Prostate gland (tissue), 2 donors: ENCODE data around the gene WRNIP1. TPM values are rescaled to one million over a fixed set of nuclear protein-coding genes. Genes with fewer than 3 reads are reported as not detected.

ENCODE experiments used
- DNase-seq: peaks from one replicate; pipeline ENCODE4 v3.0.0-alpha.2; 2019; ENCODE audit warnings: low spot score
- H3K27ac ChIP-seq, 2 donors: fragments of 200-600 bp; sonication (generic); 2 replicates each; pipeline ENCODE4 v1.5.1; 2017 to 2019
- H3K27me3 ChIP-seq: fragments of 200-600 bp; sonication (generic); replicated peaks from 2 replicates; pipeline ENCODE4 v1.5.1; 2019; ENCODE audit not compliant: insufficient read depth
- H3K36me3 ChIP-seq, 2 donors: fragments of 200-600 bp; sonication (generic); 1 replicate in 1 of 2; 2 replicates in 1 of 2; pipeline versions ENCODE4 v1.5.1 to v1.8.1; 2017 to 2019
- H3K4me1 ChIP-seq: fragments of 200-600 bp; sonication (generic); replicated peaks from 2 replicates; pipeline ENCODE4 v1.5.1; 2019
- H3K4me3 ChIP-seq, 2 donors: fragments of 200-600 bp; sonication (generic); 2 replicates each; pipeline ENCODE4 v1.5.1; 2017 to 2019
- H3K9me3 ChIP-seq: fragments of 200-600 bp; sonication (generic); 2 replicates; pipeline ENCODE4 v1.5.1; 2017
- POLR2A ChIP-seq: fragments of 450-650 bp; IDR thresholded peaks from one replicate; pipeline ENCODE4 v1.6.1; 2016; ENCODE audit warnings: antibody characterized with exemption, mild to moderate bottlenecking
- POLR2AphosphoS5 ChIP-seq: sonication (generic); formaldehyde crosslinking; IDR thresholded peaks from one replicate; pipeline ENCODE4 v1.6.1; 2017; ENCODE audit warnings: antibody characterized with exemption
- WGBS: methylation state at CpG from one replicate; pipeline ENCODE4 v1.1.5; 2018; 5-methylcytosine and 5-hydroxymethylcytosine counted together
- intact Hi-C: fragments of 100-400 bp; cut with DNase I; formaldehyde crosslinking; loops from one replicate; pipeline ENCODE4 v1.14.2; 2022
- total RNA-seq, 2 donors: library from RNA; depleted of rRNA; stranded (reverse); fragments of >200 nt; gene quantifications; one replicate each; pipeline ENCODE4 v1.1.0, GENCODE V29; 2016
- TF ChIP-seq, protein P1 (sequence below), 4 experiments: fragments of 200-600 bp in 2 of 4; fragments of 450-650 bp in 2 of 4; sonication (generic) in 2 of 4; IDR thresholded peaks; 1 replicate in 3 of 4; 2 replicates in 1 of 4; pipeline ENCODE4 v1.5.1; 2016 to 2019; ENCODE audit warnings: antibody characterized with exemption in 4 of 4, mild to moderate bottlenecking in 2 of 4, moderate library complexity in 2 of 4

The WRNIP1 gene
- total RNA-seq, 2 donors from 2014 or later = 89.6 to 90.0 TPM

DNA sequence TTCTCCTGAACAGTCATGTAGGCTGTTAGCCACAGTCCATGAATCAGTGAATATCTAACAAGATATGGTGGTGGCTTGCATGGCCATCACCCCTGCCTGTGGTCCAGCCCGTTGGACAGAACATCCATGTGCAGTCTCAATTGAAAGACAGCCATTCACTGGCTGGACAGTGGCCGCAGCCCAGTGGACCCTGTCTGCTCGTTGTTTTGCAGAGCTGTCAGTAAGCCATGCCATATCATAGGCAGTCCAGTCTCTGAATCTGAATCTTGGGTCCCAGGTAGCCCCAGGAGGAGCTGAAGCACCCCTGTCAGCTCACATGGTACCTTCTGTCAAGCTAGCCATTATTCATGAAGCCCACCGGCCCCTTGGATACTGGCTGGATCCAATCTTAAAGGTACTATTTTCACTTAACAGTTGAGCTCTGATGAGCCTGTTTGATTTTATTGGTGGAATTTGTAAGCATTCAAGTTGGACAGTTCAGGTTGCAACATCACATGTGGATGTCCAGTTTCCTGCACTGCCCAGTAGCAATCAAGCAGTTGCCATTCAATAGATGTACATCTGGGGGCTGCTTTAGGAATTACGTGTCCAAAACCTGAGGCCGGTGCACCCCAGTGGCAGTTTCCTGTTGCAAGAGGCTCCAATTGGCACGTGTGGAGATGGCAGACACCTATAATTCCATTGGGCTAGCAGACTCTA, 38.7 kb downstream of the WRNIP1 start:
- no peaks in the 10 kb centered on the region for H3K9me3 ChIP-seq
- 71% methylated on average over 7 of the region's 7 CpGs for WGBS
- H3K27ac ChIP-seq = no peak overlapping the region
- H3K4me3 ChIP-seq = no peak overlapping the region
- no peaks in the 10 kb centered on the region for H3K36me3 ChIP-seq
- intact Hi-C loops = no loop called here
- H3K27me3 ChIP-seq = no peaks in the 10 kb centered on the region
- H3K4me1 ChIP-seq = no peaks in the 10 kb centered on the region
- DNase-seq = no peak
- TF ChIP-seq POLR2A = no peak
- TF ChIP-seq POLR2AphosphoS5 = no peak
- TF ChIP-seq, protein P1, sequence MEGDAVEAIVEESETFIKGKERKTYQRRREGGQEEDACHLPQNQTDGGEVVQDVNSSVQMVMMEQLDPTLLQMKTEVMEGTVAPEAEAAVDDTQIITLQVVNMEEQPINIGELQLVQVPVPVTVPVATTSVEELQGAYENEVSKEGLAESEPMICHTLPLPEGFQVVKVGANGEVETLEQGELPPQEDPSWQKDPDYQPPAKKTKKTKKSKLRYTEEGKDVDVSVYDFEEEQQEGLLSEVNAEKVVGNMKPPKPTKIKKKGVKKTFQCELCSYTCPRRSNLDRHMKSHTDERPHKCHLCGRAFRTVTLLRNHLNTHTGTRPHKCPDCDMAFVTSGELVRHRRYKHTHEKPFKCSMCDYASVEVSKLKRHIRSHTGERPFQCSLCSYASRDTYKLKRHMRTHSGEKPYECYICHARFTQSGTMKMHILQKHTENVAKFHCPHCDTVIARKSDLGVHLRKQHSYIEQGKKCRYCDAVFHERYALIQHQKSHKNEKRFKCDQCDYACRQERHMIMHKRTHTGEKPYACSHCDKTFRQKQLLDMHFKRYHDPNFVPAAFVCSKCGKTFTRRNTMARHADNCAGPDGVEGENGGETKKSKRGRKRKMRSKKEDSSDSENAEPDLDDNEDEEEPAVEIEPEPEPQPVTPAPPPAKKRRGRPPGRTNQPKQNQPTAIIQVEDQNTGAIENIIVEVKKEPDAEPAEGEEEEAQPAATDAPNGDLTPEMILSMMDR (IDR thresholded peaks at IDR 0.05) = no peak

DNA sequence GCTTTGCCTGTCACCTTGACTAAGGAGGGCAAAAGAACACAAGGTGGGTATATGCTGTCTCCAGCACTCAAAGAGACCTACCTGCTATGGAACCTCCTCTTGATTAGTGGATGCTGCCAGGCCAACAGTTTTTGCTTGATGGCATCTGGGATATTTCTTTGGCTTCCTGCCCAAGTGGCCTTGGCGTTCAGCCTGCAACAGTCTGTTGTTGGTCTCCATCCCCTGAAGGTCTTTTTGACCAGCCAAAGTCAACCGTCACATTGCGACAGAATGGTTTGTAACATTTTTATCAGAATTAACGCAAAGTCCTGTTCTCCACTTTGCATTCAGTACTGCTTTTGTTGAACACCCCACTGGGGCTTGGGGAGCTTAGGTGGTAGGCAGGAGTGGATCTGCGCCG, 39.3 kb downstream of the WRNIP1 start:
- Histone ChIP-seq H3K4me3 (no peak overlapping the region), H3K9me3 (no peaks in the 10 kb centered on the region), H3K27me3 (no peaks in the 10 kb centered on the region), H3K36me3 (no peaks in the 10 kb centered on the region), H3K4me1 (no peaks in the 10 kb centered on the region), H3K27ac (no peak overlapping the region)
- TF ChIP-seq, protein P1 (IDR thresholded peaks at IDR 0.05) = no peak
- TF ChIP-seq POLR2AphosphoS5 (no peak), POLR2A (no peak)
- no peak for DNase-seq
- intact Hi-C loops = no loop called here
- WGBS = 73% methylated on average over 6 of the region's 6 CpGs

DNA sequence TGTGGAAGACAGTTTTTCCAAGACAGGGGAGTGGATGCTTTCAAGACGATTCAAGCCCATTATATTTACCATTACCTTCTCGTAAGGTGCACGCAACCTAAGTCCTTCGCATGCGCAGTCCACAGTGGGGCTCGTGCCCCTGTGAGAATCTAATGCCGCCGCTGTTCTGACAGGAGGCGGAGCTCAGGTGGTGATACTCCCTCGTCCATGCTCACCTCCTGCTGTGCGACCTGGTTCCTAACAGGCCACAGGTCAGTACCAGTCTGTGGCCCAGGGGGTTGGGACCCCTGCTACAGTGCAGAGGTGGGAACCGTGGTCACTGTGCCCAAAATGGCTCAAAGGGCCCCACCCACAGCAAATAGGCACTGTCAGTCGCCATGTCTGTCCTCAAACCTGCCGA, 39.8 kb downstream of the WRNIP1 start:
- Histone ChIP-seq H3K4me1 (no peaks in the 10 kb centered on the region), H3K9me3 (no peaks in the 10 kb centered on the region)

DNA sequence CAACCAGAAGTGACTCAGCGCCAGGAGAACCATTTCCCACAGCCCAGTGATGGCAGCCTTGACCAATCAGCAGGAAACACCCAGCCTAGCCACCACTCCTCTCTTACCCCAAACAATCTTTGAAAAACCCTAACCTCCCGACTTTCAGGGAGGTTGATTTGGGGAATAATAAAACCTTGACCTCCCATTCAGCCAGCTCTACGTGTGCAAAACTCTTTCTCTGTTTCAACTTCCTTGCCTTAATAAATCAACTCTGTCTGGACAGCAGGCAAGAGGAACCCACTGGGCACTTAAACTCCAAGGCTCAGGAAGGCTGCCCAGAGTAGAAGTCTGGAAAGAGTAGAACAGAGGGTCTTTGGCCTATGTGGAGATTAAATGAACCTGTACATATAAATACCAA, 41.5 kb downstream of the WRNIP1 start:
- Histone ChIP-seq H3K27me3 (no peaks in the 10 kb centered on the region), H3K9me3 (no peaks in the 10 kb centered on the region), H3K36me3 (no peaks in the 10 kb centered on the region), H3K4me3 (no peak overlapping the region), H3K27ac (no peak overlapping the region), H3K4me1 (no peaks in the 10 kb centered on the region)
- intact Hi-C loops = no loop called here
- whole genome bisulfite sequencing = 84% methylated on average over 3 of the region's 3 CpGs
- DNase-seq = no peak
- TF ChIP-seq POLR2AphosphoS5 (no peak), POLR2A (no peak)
- TF ChIP-seq, protein P1 (IDR thresholded peaks at IDR 0.05) = no peak

More for the DNA sequence above, 39.8 kb downstream of the WRNIP1 start:
- Histone ChIP-seq H3K27ac (no peak overlapping the region), H3K27me3 (no peaks in the 10 kb centered on the region), H3K4me3 (no peak overlapping the region), H3K36me3 (no peaks in the 10 kb centered on the region)
- TF ChIP-seq POLR2AphosphoS5 (no peak), POLR2A (no peak)
- TF ChIP-seq, protein P1 (IDR thresholded peaks at IDR 0.05) = no peak
- intact Hi-C loops = no loop called here
- no peak for DNase-seq
- 98% methylated on average over 14 of the region's 14 CpGs for WGBS
